HepG2 (cell line): ENCODE results near the gene SPRY1. TPM values are rescaled to one million over a fixed set of nuclear protein-coding genes. Genes with fewer than 3 reads are reported as not detected.

Source experiments
- ATAC-seq: fragments of 200-7000 bp; cut with Tn5 transposase; 3 replicates; pipeline ENCODE4 v1.9.1; 2020; ENCODE audit warnings: mild to moderate bottlenecking, moderate library complexity
- BruUV-seq: library from RNA; stranded (reverse); fragments of 400-500 nt; replicated peaks from 2 replicates; lab custom pipeline; 2021; lab: Mats Ljungman, UMichigan
- CTCF ChIA-PET: fragments of 300-600 bp; formaldehyde crosslinking; extraction: SDS; loops from one replicate; lab custom pipeline; 2021; ENCODE audit warnings: low total read pairs, inconsistent platforms, low intra/inter-chr PET ratio; lab: Yijun Ruan, JAX
- POLR2A ChIA-PET: fragments of 350-600 bp; sonication (Branson Sonifier 250); formaldehyde crosslinking; loops from one replicate; lab custom pipeline; 2020; ENCODE audit warnings: antibody characterized with exemption, inconsistent platforms; lab: Yijun Ruan, JAX
- DNase-seq: peaks from one replicate; pipeline ENCODE4 v3.0.0-alpha.2; 2015; ENCODE audit warnings: low spot score
- FAIRE-seq: peaks from 3 replicates; lab custom pipeline; 2011; peaks lifted over from hg19 to GRCh38; lab: Jason Lieb, UNC
- H2AFZ ChIP-seq: one replicate; pipeline ENCODE4 v1.6.1; 2011; ENCODE audit warnings: low read length, inconsistent platforms
- H3K27ac ChIP-seq: fragments of 300-600 bp; 3 replicates; pipeline ENCODE4 v1.8.0; 2011; ENCODE audit warnings: mixed run types, mild to moderate bottlenecking, mixed read lengths, low read length, inconsistent platforms; ENCODE audit not compliant: insufficient read depth; ENCODE audit errors: extremely low read length
- H3K27me3 ChIP-seq, 2 experiments: fragments of 200-600 bp in 1 of 2; 2 replicates in 1 of 2; 3 replicates in 1 of 2; pipeline versions ENCODE4 v1.6.0 to v1.8.0; 2011; ENCODE audit warnings: low read length in 2 of 2, mild to moderate bottlenecking in 2 of 2, moderate library complexity in 2 of 2, inconsistent platforms in 1 of 2; ENCODE audit not compliant: insufficient read depth in 2 of 2, control insufficient read depth in 1 of 2
- H3K36me3 ChIP-seq, 2 experiments: fragments of 200-600 bp in 1 of 2; replicated peaks in 1 of 2; 2 replicates in 1 of 2; 3 replicates in 1 of 2; pipeline versions ENCODE4 v1.5.1 to v1.8.0; 2011; ENCODE audit warnings: low read length in 2 of 2, inconsistent platforms in 1 of 2; ENCODE audit not compliant: insufficient read depth in 2 of 2, control insufficient read depth in 1 of 2
- H3K4me1 ChIP-seq: 2 replicates; pipeline ENCODE4 v1.5.1; 2012; ENCODE audit warnings: low read length, inconsistent platforms; ENCODE audit not compliant: insufficient read depth
- H3K4me2 ChIP-seq: 2 replicates; pipeline ENCODE4 v1.6.0; 2011; ENCODE audit warnings: low read depth, low read length, inconsistent platforms
- H3K4me3 ChIP-seq, 3 experiments: fragments of 200-600 bp in 1 of 3; sonication (generic), shearing (Covaris generic) in 1 of 3; replicated peaks in 1 of 3; 2 replicates each; pipeline ENCODE4 v1.5.1; 2011 to 2016; ENCODE audit warnings: low read length in 3 of 3, inconsistent platforms in 2 of 3, low read depth in 2 of 3, mild to moderate bottlenecking in 2 of 3, control low read depth in 1 of 3, mixed read lengths in 1 of 3; ENCODE audit not compliant: insufficient read depth in 1 of 3
- H3K79me2 ChIP-seq: one replicate; pipeline ENCODE4 v1.6.1; 2011; ENCODE audit warnings: low read length, inconsistent platforms; ENCODE audit not compliant: insufficient read depth
- H3K9ac ChIP-seq: 2 replicates; pipeline ENCODE4 v1.6.0; 2011; ENCODE audit warnings: mild to moderate bottlenecking, low read depth, low read length, inconsistent platforms; ENCODE audit not compliant: insufficient read depth
- H3K9me3 ChIP-seq: 2 replicates; pipeline ENCODE4 v1.5.1; 2012; ENCODE audit warnings: mild to moderate bottlenecking, low read length
- H4K20me1 ChIP-seq: 2 replicates; pipeline ENCODE4 v1.6.0; 2011; ENCODE audit warnings: inconsistent platforms, mild to moderate bottlenecking, low read length, moderate library complexity; ENCODE audit not compliant: insufficient read depth
- BCL3 ChIP-seq: sonication (generic); formaldehyde crosslinking; IDR thresholded peaks from 2 replicates; pipeline ENCODE4 v1.5.1; 2020; ENCODE audit warnings: mild to moderate bottlenecking, missing genetic modification reagents, moderate library complexity
- CTCF ChIP-seq: sonication (generic); formaldehyde crosslinking; IDR thresholded peaks from 2 replicates; pipeline ENCODE4 v1.5.0; 2020; ENCODE audit warnings: mild to moderate bottlenecking, missing genetic modification reagents, moderate library complexity
- HINFP ChIP-seq: sonication (generic); formaldehyde crosslinking; IDR thresholded peaks from 2 replicates; pipeline ENCODE4 v1.4.0; 2020; ENCODE audit warnings: low read depth, mild to moderate bottlenecking, missing genetic modification reagents
- HNF4A ChIP-seq: sonication (generic); formaldehyde crosslinking; IDR thresholded peaks from 2 replicates; pipeline ENCODE4 v1.4.0; 2020; ENCODE audit warnings: missing genetic modification reagents
- IKZF5 ChIP-seq: IDR thresholded peaks from 2 replicates; pipeline ENCODE4 v1.6.1; 2018; ENCODE audit warnings: missing genetic modification reagents, mild to moderate bottlenecking, missing compliant biosample characterization
- ISL2 ChIP-seq: sonication (generic); formaldehyde crosslinking; IDR thresholded peaks from 2 replicates; pipeline ENCODE4 v1.5.0; 2020; ENCODE audit warnings: missing genetic modification reagents
- KAT7 ChIP-seq: IDR thresholded peaks from 2 replicates; pipeline ENCODE4 v1.6.1; 2018; ENCODE audit warnings: borderline replicate concordance, missing compliant biosample characterization
- NFIC ChIP-seq: IDR thresholded peaks from 2 replicates; pipeline ENCODE4 v1.6.1; 2012; ENCODE audit warnings: mild to moderate bottlenecking, low read length, inconsistent platforms
- PHF8 ChIP-seq: sonication (generic); formaldehyde crosslinking; IDR thresholded peaks from 2 replicates; pipeline ENCODE4 v1.5.0; 2020; ENCODE audit warnings: missing genetic modification reagents
- PTBP1 ChIP-seq: fragments of 200-400 bp; formaldehyde crosslinking; IDR thresholded peaks from 2 replicates; pipeline ENCODE4 v1.6.1; 2018; ENCODE audit warnings: low read length, low read depth; ENCODE audit not compliant: poor library complexity, severe bottlenecking
- RAD21 ChIP-seq: fragments of 450-650 bp; formaldehyde crosslinking; IDR thresholded peaks from 2 replicates; pipeline ENCODE4 v1.5.0; 2020; ENCODE audit warnings: mild to moderate bottlenecking
- SOX13 ChIP-seq, 3 experiments: fragments of 450-650 bp in 1 of 3; sonication (generic) in 1 of 3; formaldehyde crosslinking in 1 of 3; IDR thresholded peaks in 2 of 3; conservative IDR thresholded peaks in 1 of 3; 2 replicates each; pipeline versions ENCODE4 v1.5.0 to v1.6.1; 2016 to 2020; ENCODE audit warnings: antibody characterized with exemption in 1 of 3, mild to moderate bottlenecking in 1 of 3, missing compliant biosample characterization in 1 of 3, missing genetic modification reagents in 1 of 3, moderate library complexity in 1 of 3
- STAG1 ChIP-seq: sonication (generic); formaldehyde crosslinking; IDR thresholded peaks from 2 replicates; pipeline ENCODE4 v1.4.0; 2020; ENCODE audit warnings: missing genetic modification reagents
- XRCC5 ChIP-seq: fragments of 200-400 bp; formaldehyde crosslinking; optimal IDR thresholded peaks from 2 replicates; pipeline ENCODE3; 2017; ENCODE audit warnings: mild to moderate bottlenecking, low read length
- ZFP1 ChIP-seq: IDR thresholded peaks from 2 replicates; pipeline ENCODE4 v1.6.1; 2016
- ZFP90 ChIP-seq: sonication (generic); formaldehyde crosslinking; IDR thresholded peaks from 2 replicates; pipeline ENCODE4 v1.8.0; 2022; ENCODE audit warnings: missing genetic modification reagents, mild to moderate bottlenecking, inconsistent platforms, borderline replicate concordance
- ZNF235 ChIP-seq: sonication (generic); formaldehyde crosslinking; IDR thresholded peaks from 2 replicates; pipeline ENCODE4 v1.8.1; 2023; ENCODE audit warnings: mild to moderate bottlenecking, missing genetic modification reagents, borderline replicate concordance
- ZNF260 ChIP-seq: sonication (generic); formaldehyde crosslinking; IDR thresholded peaks from 2 replicates; pipeline ENCODE4 v1.4.0; 2020; ENCODE audit warnings: missing genetic modification reagents, low read depth, mild to moderate bottlenecking, borderline replicate concordance
- ZNF558 ChIP-seq: sonication (generic); formaldehyde crosslinking; IDR thresholded peaks from 2 replicates; pipeline ENCODE4 v1.9.0; 2022; ENCODE audit warnings: mild to moderate bottlenecking, missing genetic modification reagents, borderline replicate concordance
- WGBS: methylation state at CpG from one replicate; pipeline ENCODE4 v1.1.6; 2017; ENCODE audit warnings: low lambda C conversion rate; 5-methylcytosine and 5-hydroxymethylcytosine counted together
- in situ Hi-C: cut with HindIII; loops from 2 replicates; pipeline ENCODE4 v1.10.0; 2017; ENCODE audit warnings: low pct_unique_long_range_greater_than_20kb; ENCODE audit not compliant: extremely low pct_ligation_motif_present
- intact Hi-C: fragments of 100-400 bp; cut with micrococcal nuclease; formaldehyde crosslinking; loops from one replicate; pipeline ENCODE4 v1.10.0; 2022; ENCODE audit not compliant: unreplicated experiment
- polyA plus RNA-seq, 8 experiments: library from polyadenylated mRNA; depleted of rRNA in 3 of 8; stranded (reverse) in 7 of 8; unstranded in 1 of 8; fragments of >200 nt; fragmentation: Illumina TruSeq in 4 of 8; extraction: Trizol in 4 of 8; gene quantifications; 2 replicates each; pipeline versions ENCODE4 v1.2.1 to v1.2.3, GENCODE V29; 2011 to 2016; ENCODE audit warnings: low read depth in 4 of 8, missing spikeins in 1 of 8, mixed read lengths in 1 of 8; ENCODE audit not compliant: insufficient read depth in 1 of 8
- total RNA-seq, 5 experiments: library from RNA; depleted of rRNA; stranded (reverse); fragments of >200 nt; fragmentation: Illumina TruSeq; extraction: Trizol; gene quantifications; 2 replicates each; pipeline ENCODE4 v1.2.3, GENCODE V29; 2016; ENCODE audit warnings: low read depth in 1 of 5

Gene SPRY1
- total and polyA plus RNA-seq, 2 of the 13 experiments (the other 11 are each of a cell fraction or from before 2014, with no cell fraction given), result 24.7 to 33.4 TPM

- no peak overlapping the region for H2AFZ ChIP-seq
- H3K9ac ChIP-seq, result no peak overlapping the region
- no peaks in the 10 kb centered on the region for H4K20me1 ChIP-seq
- no peaks in the 10 kb centered on the region for H3K9me3 ChIP-seq
- no peaks in the 10 kb centered on the region for H3K79me2 ChIP-seq
- H3K27me3 ChIP-seq, result no peaks in the 10 kb centered on the region
- ATAC-seq, result no peak
- WGBS, result 39% methylated on average over 3 of the region's 3 CpGs
- no peak overlapping the region for H3K4me2 ChIP-seq
- no peak overlapping the region for H3K4me3 ChIP-seq
- ChIA-PET CTCF (interaction anchor here (0.6 to 1.7 kb wide), 3 partner anchors 174 to 286 kb away, joined by 3 to 7 read pairs (median 3); no protein-coding TSS in a partner anchor), POLR2A (no interaction called here)
- intact Hi-C loops (loop anchor here (1.0 kb wide), 1 partner anchor 721 kb away; no protein-coding TSS in a partner anchor), in situ Hi-C loops (loop anchor here (10.0 to 25.0 kb wide), 3 partner anchors 286 to 871 kb away; no protein-coding TSS in a partner anchor)
- no TSS peak for BruUV-seq
- peak; percentile 12 for FAIRE-seq
- no peak for DNase-seq
- H3K4me1 ChIP-seq, result peaks cover 7% of the 10 kb centered on the region; the same call in 1 of the 2 replicates
- H3K36me3 ChIP-seq, result no peaks in the 10 kb centered on the region
- no peak overlapping the region for H3K27ac ChIP-seq
- TF ChIP-seq CTCF (CRISPR knock-in tag) (peak; percentile 52), XRCC5 (no peak), SOX13 (IDR thresholded peaks at IDR 0.05) (no peak), SOX13 (CRISPR knock-in tag; conservative IDR thresholded peaks at IDR 0.05 in 1 of 2, IDR thresholded peaks at IDR 0.05 in 1 of 2) (no peak), NFIC (no peak), KAT7 (CRISPR knock-in tag) (no peak), ZNF558 (CRISPR knock-in tag) (no peak), ZFP90 (CRISPR knock-in tag) (no peak), IKZF5 (CRISPR knock-in tag) (no peak), PHF8 (no peak), STAG1 (CRISPR knock-in tag) (peak; percentile 63), PTBP1 (no peak), BCL3 (CRISPR knock-in tag) (no peak), RAD21 (0 out of 2 replicates have a peak, but pooled peaks have one; percentile 20), ZNF260 (CRISPR knock-in tag) (no peak), HINFP (CRISPR knock-in tag) (no peak), ZNF235 (CRISPR knock-in tag) (no peak), HNF4A (no peak), ZFP1 (CRISPR knock-in tag) (no peak), ISL2 (CRISPR knock-in tag) (no peak)
Measured at GRCh38 chr4:123390846-123391456, 5.6 kb upstream of the SPRY1 start.
